C4-2B (cell line): Measurements from ENCODE around the gene ADGRF1.

Experiments used
- ZFX ChIP-seq: fragments of 450-650 bp; IDR thresholded peaks from 2 replicates; pipeline ENCODE4 v1.6.1; 2017
- TF ChIP-seq, protein P1 (sequence below): fragments of 450-650 bp; conservative IDR thresholded peaks from 2 replicates; pipeline ENCODE4 v1.5.1; 2017; ENCODE audit warnings: mild to moderate bottlenecking

- TF ChIP-seq, protein P1, sequence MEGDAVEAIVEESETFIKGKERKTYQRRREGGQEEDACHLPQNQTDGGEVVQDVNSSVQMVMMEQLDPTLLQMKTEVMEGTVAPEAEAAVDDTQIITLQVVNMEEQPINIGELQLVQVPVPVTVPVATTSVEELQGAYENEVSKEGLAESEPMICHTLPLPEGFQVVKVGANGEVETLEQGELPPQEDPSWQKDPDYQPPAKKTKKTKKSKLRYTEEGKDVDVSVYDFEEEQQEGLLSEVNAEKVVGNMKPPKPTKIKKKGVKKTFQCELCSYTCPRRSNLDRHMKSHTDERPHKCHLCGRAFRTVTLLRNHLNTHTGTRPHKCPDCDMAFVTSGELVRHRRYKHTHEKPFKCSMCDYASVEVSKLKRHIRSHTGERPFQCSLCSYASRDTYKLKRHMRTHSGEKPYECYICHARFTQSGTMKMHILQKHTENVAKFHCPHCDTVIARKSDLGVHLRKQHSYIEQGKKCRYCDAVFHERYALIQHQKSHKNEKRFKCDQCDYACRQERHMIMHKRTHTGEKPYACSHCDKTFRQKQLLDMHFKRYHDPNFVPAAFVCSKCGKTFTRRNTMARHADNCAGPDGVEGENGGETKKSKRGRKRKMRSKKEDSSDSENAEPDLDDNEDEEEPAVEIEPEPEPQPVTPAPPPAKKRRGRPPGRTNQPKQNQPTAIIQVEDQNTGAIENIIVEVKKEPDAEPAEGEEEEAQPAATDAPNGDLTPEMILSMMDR = no peak
- TF ChIP-seq ZFX = no peak
Measured at GRCh38 chr6:47061309-47062300, 19.5 kb upstream of the ADGRF1 start.
